GM12892 (cell line): Measurements from ENCODE around the gene GPR61.

Source experiments
- POLR2A ChIP-seq: IDR thresholded peaks from 2 replicates; pipeline ENCODE4 v1.6.1; 2011; ENCODE audit warnings: low read depth, low read length, control low read depth
- POLR2AphosphoS5 ChIP-seq: IDR thresholded peaks from 2 replicates; pipeline ENCODE4 v1.6.1; 2011; ENCODE audit warnings: low read depth, low read length, control low read depth
- TAF1 ChIP-seq: IDR thresholded peaks from 2 replicates; pipeline ENCODE4 v1.6.1; 2011; ENCODE audit warnings: low read depth, mild to moderate bottlenecking, control low read depth, low read length, borderline replicate concordance

DNA sequence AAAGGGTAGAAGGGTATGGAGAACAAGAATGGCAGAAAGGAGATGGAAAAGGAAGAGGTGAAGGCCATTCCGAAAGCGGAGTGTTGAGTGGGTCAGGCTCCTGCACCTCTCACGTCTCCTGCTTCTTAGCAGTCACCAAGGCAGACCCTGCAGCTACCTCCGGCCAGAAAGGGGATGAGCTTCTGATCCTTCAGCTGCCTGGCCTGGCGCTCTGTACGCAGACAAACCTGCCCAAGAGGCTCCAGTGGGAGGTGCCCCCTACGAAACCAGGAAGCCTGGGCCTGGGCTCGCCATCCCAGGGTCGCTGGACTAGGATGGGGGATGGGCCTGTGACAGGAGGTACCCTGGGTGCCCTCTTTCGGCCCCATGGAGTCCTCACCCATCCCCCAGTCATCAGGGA lies 3.0 kb downstream of the GPR61 start:
- TF ChIP-seq TAF1 (no peak), POLR2A (no peak), POLR2AphosphoS5 (no peak)
